Uterus (tissue), 2 donors: Measurements from ENCODE around the gene FEM1B.

ENCODE experiments used
- POLR2A ChIP-seq, 2 donors: fragments of 450-650 bp; IDR thresholded peaks; one replicate each; pipeline ENCODE4 v1.6.1; 2016; ENCODE audit warnings: antibody characterized with exemption in 2 of 2, mild to moderate bottlenecking in 1 of 2, moderate library complexity in 1 of 2
- TF ChIP-seq, protein P1 (sequence below), 4 experiments: fragments of 200-600 bp in 2 of 4; fragments of 450-650 bp in 2 of 4; sonication (generic) in 2 of 4; IDR thresholded peaks; one replicate each; pipeline ENCODE4 v1.5.1; 2016 to 2019; ENCODE audit warnings: antibody characterized with exemption in 4 of 4, mild to moderate bottlenecking in 2 of 4, moderate library complexity in 1 of 4

DNA sequence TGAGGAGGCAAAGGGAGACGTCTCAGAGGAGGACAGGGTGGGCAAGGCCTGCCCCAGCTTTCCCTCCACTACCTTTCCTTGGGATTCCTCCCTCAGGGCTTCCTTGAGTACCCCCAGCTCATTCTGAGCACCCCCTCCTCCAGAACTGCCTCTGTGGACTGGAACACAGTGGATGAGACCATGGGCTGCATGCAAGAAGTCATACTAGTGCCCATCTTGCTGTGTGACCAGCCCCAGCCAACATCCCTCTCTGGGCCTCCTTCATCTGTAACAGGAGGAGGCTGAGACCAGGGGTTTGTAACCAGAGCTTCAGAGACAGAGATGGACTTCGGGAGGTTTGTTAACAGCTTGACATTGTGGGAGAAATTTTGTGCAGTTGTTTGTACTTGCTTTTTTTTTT lies 25.6 kb downstream of the FEM1B start:
- TF ChIP-seq, protein P1, sequence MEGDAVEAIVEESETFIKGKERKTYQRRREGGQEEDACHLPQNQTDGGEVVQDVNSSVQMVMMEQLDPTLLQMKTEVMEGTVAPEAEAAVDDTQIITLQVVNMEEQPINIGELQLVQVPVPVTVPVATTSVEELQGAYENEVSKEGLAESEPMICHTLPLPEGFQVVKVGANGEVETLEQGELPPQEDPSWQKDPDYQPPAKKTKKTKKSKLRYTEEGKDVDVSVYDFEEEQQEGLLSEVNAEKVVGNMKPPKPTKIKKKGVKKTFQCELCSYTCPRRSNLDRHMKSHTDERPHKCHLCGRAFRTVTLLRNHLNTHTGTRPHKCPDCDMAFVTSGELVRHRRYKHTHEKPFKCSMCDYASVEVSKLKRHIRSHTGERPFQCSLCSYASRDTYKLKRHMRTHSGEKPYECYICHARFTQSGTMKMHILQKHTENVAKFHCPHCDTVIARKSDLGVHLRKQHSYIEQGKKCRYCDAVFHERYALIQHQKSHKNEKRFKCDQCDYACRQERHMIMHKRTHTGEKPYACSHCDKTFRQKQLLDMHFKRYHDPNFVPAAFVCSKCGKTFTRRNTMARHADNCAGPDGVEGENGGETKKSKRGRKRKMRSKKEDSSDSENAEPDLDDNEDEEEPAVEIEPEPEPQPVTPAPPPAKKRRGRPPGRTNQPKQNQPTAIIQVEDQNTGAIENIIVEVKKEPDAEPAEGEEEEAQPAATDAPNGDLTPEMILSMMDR (IDR thresholded peaks at IDR 0.05), result no peak
- TF ChIP-seq POLR2A (IDR thresholded peaks at IDR 0.05), result no peak
